GM10266 (cell line): ENCODE results near the gene BAG1.

Experiments used
- DNase-seq: peaks from one replicate; pipeline ENCODE4 v3.0.0; 2012; ENCODE audit errors: extremely low spot score
- CTCF ChIP-seq: IDR thresholded peaks from 2 replicates; pipeline ENCODE4 v1.5.1; 2012; ENCODE audit warnings: mild to moderate bottlenecking, low read depth; ENCODE audit not compliant: control insufficient read depth, insufficient read depth; ENCODE audit errors: missing control alignments

The BAG1 gene

GRCh38 chr9:33244137-33244784 lies 20.2 kb downstream of the BAG1 start:
- no peak for DNase-seq
- TF ChIP-seq CTCF: no peak

- no peak for TF ChIP-seq CTCF
- DNase-seq: no peak
These were observed 21.8 kb downstream of the BAG1 start for GRCh38 chr9:33242609-33243134.

GRCh38 chr9:33241298-33241697 lies 23.2 kb downstream of the BAG1 start:
- no peak for DNase-seq
- TF ChIP-seq CTCF: no peak

GRCh38 chr9:33239921-33240320 lies 24.6 kb downstream of the BAG1 start, which contains the start of gene SPINK4:
TSS of gene SPINK4 (plus strand) at chr9:33240167. CDS start at chr9:33240209, 42 bp downstream.
- TF ChIP-seq CTCF: no peak
- DNase-seq: no peak

GRCh38 chr9:33236571-33236970 lies 27.9 kb downstream of the BAG1 start:
- TF ChIP-seq CTCF: no peak
- DNase-seq: no peak

GRCh38 chr9:33234511-33235467 lies 29.7 kb downstream of the BAG1 start:
- DNase-seq: no peak
- no peak for TF ChIP-seq CTCF
